NK-92 (cell line): Measurements from ENCODE around the gene FUS.
"Not testable (repeated sequence)": the region's sequence is repeated elsewhere in the genome, so short reads cannot be mapped to it uniquely, and the experiment has no call there.

Source experiments
- DNase-seq: peaks from one replicate; lab custom pipeline; 2025; ENCODE audit not compliant: unreplicated experiment; lab: John Stamatoyannopoulos, UW

FUS gene

DNA sequence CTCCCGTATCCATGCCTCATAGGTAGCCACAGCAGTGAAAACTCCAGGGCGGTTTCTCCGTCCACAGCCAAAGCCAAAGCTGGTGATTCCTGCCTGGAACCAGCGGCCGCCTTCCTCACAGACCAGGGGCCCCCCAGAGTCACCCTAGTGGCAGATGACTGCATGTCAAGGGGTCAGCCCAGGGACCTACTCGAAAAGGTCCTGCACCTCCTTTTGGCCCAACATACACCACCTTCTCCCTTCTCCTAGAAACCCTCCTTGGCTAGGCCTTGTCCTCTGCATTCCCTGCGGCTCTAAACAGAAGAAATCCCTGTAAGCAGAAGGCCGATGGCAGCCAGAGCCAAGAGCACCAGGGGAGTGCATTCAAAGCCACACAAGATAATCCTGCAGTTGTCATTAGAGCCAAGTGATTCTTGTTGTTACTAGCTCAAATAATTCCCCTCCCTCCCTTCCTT lies 36.2 kb upstream of the FUS start:
- no peak for DNase-seq

- DNase-seq = not testable (repeated sequence)
Observed at GRCh38 chr16:31144418-31144817, 35.5 kb upstream of the FUS start.

DNA sequence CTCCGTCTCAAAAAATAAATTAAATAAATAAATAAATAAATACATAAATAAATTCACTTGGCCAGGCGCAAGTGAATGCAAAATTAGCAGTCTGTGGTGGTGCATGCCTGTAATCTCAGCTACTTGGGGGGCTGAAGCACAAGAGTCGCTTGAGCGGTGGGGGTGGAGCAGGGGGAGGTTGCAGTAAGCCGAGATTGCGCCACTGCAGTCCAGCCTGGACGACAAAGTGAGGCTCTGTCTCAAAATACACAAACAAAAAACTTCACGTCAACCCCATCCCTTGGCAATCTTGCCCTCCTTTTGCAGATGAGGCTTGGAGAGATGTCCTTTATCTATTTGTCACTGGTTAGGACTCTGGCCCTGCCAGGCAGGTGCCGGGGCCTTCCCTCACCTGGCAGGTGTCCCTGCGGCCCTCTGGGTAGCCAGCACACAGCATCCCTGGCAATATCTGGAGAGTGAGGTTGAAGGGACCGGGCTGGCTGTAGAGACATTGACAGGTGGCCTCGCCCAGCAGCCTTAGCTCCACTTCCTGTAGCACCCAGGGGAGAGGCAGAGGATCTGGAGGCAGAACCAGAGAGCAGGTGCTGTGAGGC lies 34.4 kb upstream of the FUS start:
- DNase-seq = no peak

GRCh38 chr16:31147574-31147973 lies 32.4 kb upstream of the FUS start:
- DNase-seq = no peak

DNA sequence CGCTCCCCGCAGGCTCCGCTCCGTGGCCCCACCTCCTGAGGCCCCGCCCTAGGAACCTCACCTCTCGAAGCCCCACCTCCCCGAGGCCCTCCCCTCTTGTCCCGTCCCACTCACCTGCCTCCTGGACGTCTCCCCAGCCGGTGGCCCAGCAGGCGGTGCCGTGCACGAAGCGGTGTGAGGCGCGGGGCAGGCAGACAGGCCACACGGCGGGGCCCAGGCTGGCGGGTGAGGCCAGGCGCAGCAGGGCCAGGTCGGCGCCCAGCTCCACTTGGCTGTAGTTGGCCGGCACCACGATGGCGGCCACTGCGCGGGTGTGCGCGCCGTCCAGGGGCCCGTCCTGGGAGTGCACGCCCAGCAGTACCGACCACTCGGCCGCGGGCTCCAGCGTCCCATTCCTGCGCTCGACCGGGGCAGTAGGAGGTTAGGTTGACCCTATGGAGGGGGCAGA lies 31.6 kb upstream of the FUS start:
- DNase-seq = no peak

DNA sequence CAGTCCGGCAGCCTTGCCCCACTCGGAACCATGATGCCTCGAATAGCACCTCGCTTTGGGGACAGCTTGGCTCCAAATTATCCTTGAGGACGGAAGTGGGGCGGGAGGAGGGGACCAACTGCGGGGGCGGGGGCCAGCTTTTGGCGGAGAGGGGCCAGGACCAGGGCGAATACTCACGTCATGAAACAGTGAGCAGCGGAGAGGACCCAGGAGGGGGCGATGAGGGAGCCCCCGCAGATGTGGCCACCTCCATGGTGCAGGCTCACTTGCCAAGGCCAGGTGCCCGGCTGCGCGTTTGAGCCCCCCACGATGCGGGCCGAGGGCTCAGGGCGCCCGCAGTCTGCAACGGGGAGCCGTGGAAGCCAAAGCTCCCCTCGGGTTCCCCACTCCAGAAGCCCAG lies 31.0 kb upstream of the FUS start:
- no peak for DNase-seq

DNA sequence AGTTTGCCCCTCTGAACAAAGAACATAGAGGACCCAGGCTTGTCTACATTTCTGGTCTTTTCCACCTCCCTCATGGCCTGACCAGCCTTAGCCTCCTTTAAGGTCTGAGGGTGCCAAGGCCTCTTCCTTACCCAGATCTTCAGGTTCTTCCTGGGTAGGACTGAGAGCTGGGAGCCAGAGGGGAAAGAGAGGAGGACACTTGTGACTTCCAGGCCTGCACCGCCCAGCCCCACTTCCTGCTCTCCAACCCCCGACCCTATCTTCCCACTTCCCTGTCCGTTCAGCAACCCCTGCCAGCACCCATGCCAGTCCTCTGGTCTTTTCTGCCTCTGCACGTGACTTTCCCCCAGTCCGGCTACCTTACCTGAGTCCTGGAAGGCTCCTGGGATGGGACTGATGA lies 30.6 kb upstream of the FUS start:
- no peak for DNase-seq

GRCh38 chr16:31149894-31150890 lies 29.7 kb upstream of the FUS start, which contains the start of gene PRSS36:
Gene PRSS36, minus strand, starts transcription at chr16:31150066. Its CDS starts 31 bp downstream, at chr16:31150035.
- DNase-seq = no peak

GRCh38 chr16:31150976-31151375 lies 29.0 kb upstream of the FUS start:
- DNase-seq = not testable (repeated sequence)

DNA sequence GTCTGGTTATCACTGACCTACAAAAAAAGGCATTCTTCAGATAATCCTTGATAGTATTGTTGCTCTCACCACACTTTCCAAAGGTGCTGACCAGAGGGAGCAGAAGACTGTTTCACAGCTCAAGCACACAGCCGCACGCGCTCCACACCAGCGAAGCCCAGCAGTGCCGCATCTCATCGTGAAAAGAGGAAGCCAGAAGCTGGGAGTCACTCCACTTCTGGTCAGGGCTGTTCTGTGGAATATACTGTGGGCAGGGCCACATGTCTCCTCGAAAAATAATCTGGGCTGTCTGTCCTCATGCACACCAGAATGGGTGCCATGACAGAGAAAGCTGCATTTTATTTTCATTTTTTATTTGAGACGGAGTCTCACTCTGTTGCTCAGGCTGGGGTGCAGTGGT lies 22.8 kb upstream of the FUS start:
- DNase-seq = no peak

GRCh38 chr16:31167315-31167714 lies 12.6 kb upstream of the FUS start:
- DNase-seq = no peak

- DNase-seq = no peak
Observed at GRCh38 chr16:31168848-31169247, 11.1 kb upstream of the FUS start.

DNA sequence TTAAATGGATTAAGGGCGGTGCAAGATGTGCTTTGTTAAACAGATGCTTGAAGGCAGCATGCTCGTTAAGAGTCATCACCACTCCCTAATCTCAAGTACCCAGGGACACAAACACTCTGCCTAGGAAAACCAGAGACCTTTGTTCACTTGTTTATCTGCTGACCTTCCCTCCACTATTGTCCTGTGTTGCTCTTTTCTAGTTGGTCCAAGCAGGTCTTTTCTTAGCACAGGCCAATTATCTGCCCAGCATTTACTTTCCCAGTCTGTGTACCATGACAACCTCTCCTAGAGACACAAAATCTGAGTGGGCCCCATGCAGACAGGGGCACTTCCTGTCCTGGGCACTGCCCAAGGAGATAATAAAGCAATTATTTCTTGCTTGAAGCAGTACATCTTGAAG lies 9.9 kb upstream of the FUS start:
- not testable (repeated sequence) for DNase-seq

DNA sequence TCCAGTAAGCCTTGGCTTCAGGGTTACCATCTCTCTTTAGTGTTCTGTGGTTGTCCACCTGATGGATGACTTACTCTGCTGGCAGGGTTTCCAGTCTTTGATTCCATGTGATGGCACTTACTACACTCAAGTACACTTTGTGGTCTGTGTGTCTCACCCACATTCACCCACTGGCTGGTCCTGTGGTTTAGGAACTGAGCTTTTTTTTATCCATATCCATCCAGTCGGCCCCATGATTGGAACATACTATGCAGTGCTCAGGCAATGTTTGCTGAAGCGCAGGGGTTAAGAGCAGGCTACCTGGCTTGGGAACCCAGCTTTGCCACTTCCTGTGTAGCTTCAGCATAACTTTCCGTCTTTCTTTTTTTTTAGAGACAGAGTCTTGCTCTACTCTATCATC lies 2.8 kb upstream of the FUS start:
- DNase-seq = no peak

DNA sequence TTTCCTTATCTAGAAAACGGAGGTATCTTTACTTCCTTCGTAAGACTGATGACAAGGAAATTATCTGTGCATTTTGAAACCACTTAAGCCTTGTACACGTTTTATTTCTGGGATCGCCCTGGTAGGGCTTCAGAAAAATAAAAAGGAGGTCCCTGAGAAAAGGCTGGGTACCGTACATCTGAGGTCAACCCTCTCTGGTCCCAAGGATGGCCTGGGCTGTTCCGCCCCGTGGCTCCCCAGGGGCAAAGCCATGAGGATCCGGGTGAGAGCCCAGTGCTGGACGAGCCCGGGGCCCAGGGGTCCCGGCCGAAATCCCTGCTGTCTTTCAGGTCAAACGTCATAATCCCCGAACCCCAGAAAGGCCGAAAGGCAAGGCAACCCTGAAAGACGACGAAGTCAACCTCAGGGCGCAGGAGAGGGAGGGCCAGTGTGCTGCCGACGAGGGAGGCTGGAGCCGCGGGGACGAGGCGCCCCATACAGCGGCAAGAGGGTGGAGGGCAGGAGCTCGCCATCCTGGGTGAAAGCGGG lies 656 bp upstream of the FUS start:
- no peak for DNase-seq

DNA sequence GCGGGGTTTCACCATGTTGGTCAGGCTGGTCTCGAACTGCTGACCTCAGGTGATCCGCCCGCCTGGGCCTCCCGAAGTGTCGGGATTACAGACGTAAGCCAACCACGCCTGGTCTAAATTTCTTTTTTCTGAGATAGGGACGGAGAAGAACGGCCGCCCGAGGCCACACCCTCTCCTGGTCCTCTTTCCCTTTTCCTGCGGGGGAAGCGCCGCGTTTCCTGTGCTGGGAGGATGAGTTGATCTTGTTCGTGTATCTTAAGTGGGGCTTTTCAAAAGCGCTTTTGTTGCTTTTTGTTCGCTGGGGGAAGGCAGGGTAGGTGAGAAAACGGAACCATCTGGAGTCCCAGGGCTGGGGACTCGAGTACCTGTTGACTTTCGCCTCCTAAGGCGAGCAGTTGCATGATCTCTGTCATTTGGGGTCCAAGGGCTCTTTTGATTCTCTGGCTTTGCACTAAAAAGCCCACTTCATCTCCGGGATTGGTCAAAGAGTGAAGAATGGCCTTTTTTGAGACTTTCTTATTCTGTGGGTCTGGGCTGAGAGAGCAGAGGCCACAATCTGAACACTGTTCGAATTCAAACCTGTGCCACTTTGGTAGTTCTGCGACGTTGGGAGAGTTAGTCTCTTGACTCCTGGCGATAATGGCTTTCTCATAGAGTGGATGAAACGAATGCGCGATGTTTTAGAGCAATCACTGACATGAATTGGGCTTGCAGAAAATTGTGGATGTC lies 1.3 kb downstream of the FUS start:
- no peak for DNase-seq

DNA sequence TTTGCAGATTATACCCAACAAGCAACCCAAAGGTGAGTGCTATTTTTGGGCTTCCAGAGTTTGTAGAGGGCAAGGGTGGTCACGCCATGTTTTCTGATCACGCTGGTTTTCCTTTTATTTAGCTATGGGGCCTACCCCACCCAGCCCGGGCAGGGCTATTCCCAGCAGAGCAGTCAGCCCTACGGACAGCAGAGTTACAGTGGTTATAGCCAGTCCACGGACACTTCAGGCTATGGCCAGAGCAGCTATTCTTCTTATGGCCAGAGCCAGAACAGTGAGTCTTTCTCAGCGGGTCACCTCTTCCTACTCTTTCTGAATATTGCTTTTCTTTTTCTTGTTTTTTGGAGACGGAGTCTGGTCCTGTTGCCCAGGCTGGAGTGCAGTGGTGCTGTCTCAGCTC lies 2.5 kb downstream of the FUS start:
- DNase-seq = no peak

GRCh38 chr16:31183432-31184428 lies 3.8 kb downstream of the FUS start:
- no peak for DNase-seq

DNA sequence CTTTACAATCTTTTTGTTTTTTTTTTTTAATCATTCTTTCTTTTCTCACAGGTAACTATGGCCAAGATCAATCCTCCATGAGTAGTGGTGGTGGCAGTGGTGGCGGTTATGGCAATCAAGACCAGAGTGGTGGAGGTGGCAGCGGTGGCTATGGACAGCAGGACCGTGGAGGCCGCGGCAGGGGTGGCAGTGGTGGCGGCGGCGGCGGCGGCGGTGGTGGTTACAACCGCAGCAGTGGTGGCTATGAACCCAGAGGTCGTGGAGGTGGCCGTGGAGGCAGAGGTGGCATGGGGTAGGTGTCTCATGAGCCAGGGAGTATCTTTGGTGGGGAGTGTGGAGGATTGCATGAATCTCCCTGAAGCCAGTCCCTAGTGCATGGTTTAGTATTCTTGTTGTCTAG lies 4.9 kb downstream of the FUS start:
- DNase-seq = no peak

DNA sequence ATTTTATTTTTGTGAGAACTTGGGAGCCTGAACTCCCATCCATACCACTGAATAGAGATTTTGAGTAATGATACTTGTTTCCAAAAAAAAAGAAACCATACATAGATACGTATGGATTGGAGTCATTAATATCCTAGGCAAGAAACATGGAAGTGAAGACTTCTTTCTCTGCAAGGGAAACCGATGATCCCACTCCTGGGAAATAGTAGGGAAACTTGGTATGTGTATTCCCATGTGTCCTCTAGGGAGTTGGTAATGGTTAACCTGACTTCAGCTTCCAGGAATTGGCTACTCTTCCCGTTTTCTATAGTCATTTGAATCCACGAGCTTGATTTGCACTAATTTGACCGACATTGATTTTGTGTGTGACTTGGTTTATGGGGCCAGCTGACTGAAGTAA lies 5.4 kb downstream of the FUS start:
- DNase-seq = no peak
